Measurements from ENCODE around the gene SOX12.

DNA sequence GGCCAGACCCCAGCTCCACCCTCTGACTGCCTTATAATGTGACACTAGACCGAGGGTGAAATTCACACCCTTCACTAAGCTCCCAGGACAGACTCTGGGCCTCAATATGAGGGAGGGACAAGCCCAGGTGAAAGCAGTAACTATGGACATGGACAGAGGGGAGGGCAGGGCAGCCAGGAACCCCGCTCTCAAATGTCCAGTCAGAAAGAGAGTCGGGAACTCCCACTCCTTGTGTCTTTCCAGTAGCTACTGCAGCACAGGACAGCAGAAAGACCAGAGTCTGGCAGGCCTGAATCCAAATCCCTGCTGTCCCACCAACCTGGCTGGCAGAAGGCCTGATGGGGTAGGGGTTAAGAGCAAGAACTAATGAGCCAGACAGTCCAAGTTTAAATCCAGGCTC lies 41.2 kb upstream of the SOX12 start:
- TF ChIP-seq, protein P1, sequence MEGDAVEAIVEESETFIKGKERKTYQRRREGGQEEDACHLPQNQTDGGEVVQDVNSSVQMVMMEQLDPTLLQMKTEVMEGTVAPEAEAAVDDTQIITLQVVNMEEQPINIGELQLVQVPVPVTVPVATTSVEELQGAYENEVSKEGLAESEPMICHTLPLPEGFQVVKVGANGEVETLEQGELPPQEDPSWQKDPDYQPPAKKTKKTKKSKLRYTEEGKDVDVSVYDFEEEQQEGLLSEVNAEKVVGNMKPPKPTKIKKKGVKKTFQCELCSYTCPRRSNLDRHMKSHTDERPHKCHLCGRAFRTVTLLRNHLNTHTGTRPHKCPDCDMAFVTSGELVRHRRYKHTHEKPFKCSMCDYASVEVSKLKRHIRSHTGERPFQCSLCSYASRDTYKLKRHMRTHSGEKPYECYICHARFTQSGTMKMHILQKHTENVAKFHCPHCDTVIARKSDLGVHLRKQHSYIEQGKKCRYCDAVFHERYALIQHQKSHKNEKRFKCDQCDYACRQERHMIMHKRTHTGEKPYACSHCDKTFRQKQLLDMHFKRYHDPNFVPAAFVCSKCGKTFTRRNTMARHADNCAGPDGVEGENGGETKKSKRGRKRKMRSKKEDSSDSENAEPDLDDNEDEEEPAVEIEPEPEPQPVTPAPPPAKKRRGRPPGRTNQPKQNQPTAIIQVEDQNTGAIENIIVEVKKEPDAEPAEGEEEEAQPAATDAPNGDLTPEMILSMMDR (IDR thresholded peaks at IDR 0.05; ENCODE audit: insufficient read depth, low read length) = no peak
- TF ChIP-seq SPI1 (IDR thresholded peaks at IDR 0.05; ENCODE audit: borderline replicate concordance, low read depth) (no peak), GABPA (IDR thresholded peaks at IDR 0.05; ENCODE audit: low read depth) (no peak), POLR2AphosphoS5 (IDR thresholded peaks at IDR 0.05; ENCODE audit: low read depth) (no peak)

Measured in HL-60 (cell line).